SK-N-SH (cell line): ENCODE results near the gene WDR90. TPM values are rescaled to one million over a fixed set of nuclear protein-coding genes. Genes with fewer than 3 reads are reported as not detected.

Experiments used
- CTCF ChIA-PET: fragments of 300-600, 350-600 bp; formaldehyde crosslinking; extraction: SDS; loops from one replicate; lab custom pipeline; 2021; lab: Yijun Ruan, JAX
- POLR2A ChIA-PET: fragments of 350-600 bp; sonication (Branson Sonifier 250); formaldehyde crosslinking; extraction: SDS; loops from one replicate; lab custom pipeline; 2020; ENCODE audit warnings: antibody characterized with exemption, inconsistent platforms; lab: Yijun Ruan, JAX
- DNase-seq: peaks from one replicate; pipeline ENCODE4 v3.0.0; 2012
- H2AFZ ChIP-seq: fragments of 200-600 bp; sonication (generic); 2 replicates; pipeline ENCODE4 v1.8.1; 2016; ENCODE audit warnings: antibody characterized with exemption, mild to moderate bottlenecking, low read depth
- H3F3A ChIP-seq: fragments of 200-600 bp; sonication (generic); replicated peaks from 2 replicates; pipeline ENCODE3; 2016; ENCODE audit warnings: antibody characterized with exemption, mild to moderate bottlenecking; ENCODE audit not compliant: insufficient read depth
- H3K27ac ChIP-seq, 2 experiments: fragments of 200-500 bp in 1 of 2; fragments of 200-600 bp in 1 of 2; sonication (Bioruptor generic) in 1 of 2; sonication (generic), shearing (Covaris generic) in 1 of 2; 2 replicates each; pipeline versions ENCODE4 v1.5.1 to v1.6.1; 2014 to 2016; ENCODE audit warnings: low read depth in 2 of 2, inconsistent platforms in 1 of 2, low read length in 1 of 2, mild to moderate bottlenecking in 1 of 2, mixed read lengths in 1 of 2
- H3K27me3 ChIP-seq: fragments of 200-600 bp; sonication (generic), shearing (Covaris generic); 2 replicates; pipeline ENCODE4 v1.6.1; 2016; ENCODE audit warnings: mixed run types; ENCODE audit not compliant: insufficient read depth
- H3K36me3 ChIP-seq, 2 experiments: fragments of 200-500 bp in 1 of 2; fragments of 200-600 bp in 1 of 2; sonication (Bioruptor generic) in 1 of 2; sonication (generic) in 1 of 2; replicated peaks in 1 of 2; 2 replicates each; pipeline versions ENCODE3 to v1.5.1; 2014 to 2016; ENCODE audit warnings: low read length in 1 of 2, mild to moderate bottlenecking in 1 of 2; ENCODE audit not compliant: insufficient read depth in 2 of 2, control insufficient read depth in 1 of 2
- H3K4me1 ChIP-seq, 2 experiments: fragments of 200-500 bp in 1 of 2; fragments of 200-600 bp in 1 of 2; sonication (Bioruptor generic) in 1 of 2; sonication (generic), shearing (Covaris generic) in 1 of 2; 2 replicates each; pipeline versions ENCODE4 v1.5.1 to v1.6.1; 2014 to 2016; ENCODE audit warnings: low read depth in 1 of 2, low read length in 1 of 2, mixed run types in 1 of 2; ENCODE audit not compliant: insufficient read depth in 2 of 2, control insufficient read depth in 1 of 2
- H3K4me2 ChIP-seq: fragments of 200-600 bp; sonication (generic), shearing (Covaris generic); 2 replicates; pipeline ENCODE4 v1.6.1; 2017; ENCODE audit warnings: mixed run types
- H3K4me3 ChIP-seq, 2 experiments: fragments of 200-500 bp in 1 of 2; fragments of 200-600 bp in 1 of 2; sonication (Bioruptor generic) in 1 of 2; sonication (generic), shearing (Covaris generic) in 1 of 2; 2 replicates each; pipeline versions ENCODE4 v1.5.1 to v1.8.1; 2014 to 2016; ENCODE audit warnings: low read depth in 2 of 2, inconsistent platforms in 1 of 2, low read length in 1 of 2, mild to moderate bottlenecking in 1 of 2, mixed read lengths in 1 of 2, moderate library complexity in 1 of 2
- H3K79me2 ChIP-seq: fragments of 200-600 bp; sonication (generic); 2 replicates; pipeline ENCODE4 v1.8.1; 2017; ENCODE audit warnings: mild to moderate bottlenecking; ENCODE audit not compliant: insufficient read depth
- H3K9ac ChIP-seq: fragments of 200-600 bp; sonication (generic); 2 replicates; pipeline ENCODE4 v1.6.1; 2017; ENCODE audit warnings: mixed run types
- H3K9me2 ChIP-seq: fragments of 200-600 bp; sonication (generic); 2 replicates; pipeline ENCODE4 v1.6.1; 2017; ENCODE audit warnings: mixed run types
- H3K9me3 ChIP-seq: fragments of 200-600 bp; sonication (generic); 2 replicates; pipeline ENCODE4 v1.6.1; 2017; ENCODE audit warnings: mixed run types, mild to moderate bottlenecking, moderate library complexity
- H4K20me1 ChIP-seq: fragments of 200-600 bp; sonication (generic); 2 replicates; pipeline ENCODE4 v1.6.1; 2017; ENCODE audit warnings: mild to moderate bottlenecking, mixed run types; ENCODE audit not compliant: insufficient read depth
- ELF1 ChIP-seq: IDR thresholded peaks from 2 replicates; pipeline ENCODE4 v1.4.0; 2012
- EP300 ChIP-seq, 2 experiments: IDR thresholded peaks; 2 replicates each; pipeline versions ENCODE4 v1.4.0 to v1.6.1; 2012; ENCODE audit warnings: borderline replicate concordance in 1 of 2, low read depth in 1 of 2, low read length in 1 of 2
- EZH2phosphoT487 ChIP-seq: fragments of 200-600 bp; sonication (generic); IDR thresholded peaks from 2 replicates; pipeline ENCODE4 v1.6.1; 2017; ENCODE audit warnings: low read depth, mixed run types, mild to moderate bottlenecking, antibody characterized with exemption, moderate library complexity, borderline replicate concordance
- FOSL2 ChIP-seq: IDR thresholded peaks from 2 replicates; pipeline ENCODE4 v1.4.0; 2012; ENCODE audit warnings: low read depth, mild to moderate bottlenecking, moderate library complexity, borderline replicate concordance
- FOXJ3 ChIP-seq: sonication (generic); formaldehyde crosslinking; IDR thresholded peaks from 2 replicates; pipeline ENCODE4 v1.5.1; 2020; ENCODE audit warnings: mild to moderate bottlenecking, missing genetic modification reagents
- FOXM1 ChIP-seq: IDR thresholded peaks from 2 replicates; pipeline ENCODE4 v1.4.0; 2012; ENCODE audit warnings: low read depth, mild to moderate bottlenecking
- GATA2 ChIP-seq: sonication (generic); formaldehyde crosslinking; IDR thresholded peaks from 2 replicates; pipeline ENCODE4 v1.5.0; 2020; ENCODE audit warnings: mild to moderate bottlenecking, missing genetic modification reagents
- MAX ChIP-seq: IDR thresholded peaks from 2 replicates; pipeline ENCODE4 v1.4.0; 2012; ENCODE audit warnings: low read depth
- MXI1 ChIP-seq: IDR thresholded peaks from 2 replicates; pipeline ENCODE4 v1.6.1; 2012; ENCODE audit warnings: mild to moderate bottlenecking, low read depth, low read length, improper control_type of control experiment
- POLR2AphosphoS5 ChIP-seq: IDR thresholded peaks from 2 replicates; pipeline ENCODE4 v1.6.1; 2012; ENCODE audit warnings: low read depth, low read length
- RAD21 ChIP-seq: IDR thresholded peaks from 2 replicates; pipeline ENCODE4 v1.6.1; 2012; ENCODE audit warnings: mild to moderate bottlenecking, low read length
- RFX5 ChIP-seq: IDR thresholded peaks from 2 replicates; pipeline ENCODE4 v1.6.1; 2012; ENCODE audit warnings: mild to moderate bottlenecking, improper control_type of control experiment, low read length
- TCF12 ChIP-seq: IDR thresholded peaks from 2 replicates; pipeline ENCODE4 v1.4.0; 2012
- USF2 ChIP-seq: fragments of 150-350 bp; IDR thresholded peaks from 2 replicates; pipeline ENCODE4 v1.6.1; 2017; ENCODE audit warnings: antibody characterized with exemption, low read length, low read depth, borderline replicate concordance
- YY1 ChIP-seq: IDR thresholded peaks from 2 replicates; pipeline ENCODE4 v1.4.0; 2012; ENCODE audit warnings: low read depth, mild to moderate bottlenecking
- WGBS: methylation state at CpG from one replicate; pipeline ENCODE4 v1.1.6; 2017; ENCODE audit warnings: low lambda C conversion rate; 5-methylcytosine and 5-hydroxymethylcytosine counted together
- polyA plus RNA-seq, 3 experiments: library from polyadenylated mRNA; depleted of rRNA; stranded (reverse); fragments of >200 nt; gene quantifications; 2 replicates each; pipeline ENCODE4 v1.2.3, GENCODE V29; 2012
- TF ChIP-seq, protein P1 (sequence below): fragments of 200-600 bp; sonication (generic); IDR thresholded peaks from 2 replicates; pipeline ENCODE4 v1.6.1; 2017; ENCODE audit warnings: antibody characterized with exemption, mild to moderate bottlenecking, moderate library complexity
- TF ChIP-seq, protein P2 (sequence below): IDR thresholded peaks from 2 replicates; pipeline ENCODE4 v1.4.0; 2012; ENCODE audit warnings: low read depth, borderline replicate concordance

WDR90 gene
- polyA plus RNA-seq, 1 of the 3 experiments (the other 2 are of a cell fraction) = 32.0 TPM

- ChIA-PET CTCF (interaction anchor here (0.7 to 6.7 kb wide), 13 partner anchors 10 to 88 kb away, joined by 3 to 92 read pairs (median 5); partner anchors contain the start of genes MCRIP2, RHBDL1, STUB1 and WDR24), POLR2A (interaction anchor here (1.0 to 1.5 kb wide), 5 partner anchors 8 to 71 kb away, joined by 3 to 13 read pairs (median 4); partner anchors contain the start of genes METRN, METTL26 and STUB1)
- WGBS = 49% methylated on average over 5 of the region's 6 CpGs
- Histone ChIP-seq H2AFZ (0 out of 2 replicates have a peak overlapping the region, but pooled peaks have one; percentile 37), H3K27ac (peak overlapping the region; percentile 45 to 96), H3F3A (no peaks in the 10 kb centered on the region), H3K79me2 (no peaks in the 10 kb centered on the region), H3K4me1 (peaks cover 3 to 35% of the 10 kb centered on the region in 2 experiments; a peak in 3 of 4 replicates), H3K27me3 (no peaks in the 10 kb centered on the region), H3K4me3 (peak overlapping the region in 1 of 2 experiments; percentile 40; a peak in 2 of 4 replicates), H3K36me3 (peaks cover 0 to 49% of the 10 kb centered on the region in 2 experiments), H4K20me1 (no peaks in the 10 kb centered on the region), H3K9me2 (no peaks in the 10 kb centered on the region), H3K4me2 (peak overlapping the region; percentile 63; the same call in 1 of the 2 replicates), H3K9me3 (no peaks in the 10 kb centered on the region), H3K9ac (no peak overlapping the region)
- no peak for DNase-seq
- TF ChIP-seq FOXJ3 (no peak), POLR2AphosphoS5 (no peak), GATA2 (CRISPR knock-in tag) (no peak), MXI1 (no peak), FOXM1 (no peak), FOSL2 (no peak), RFX5 (no peak), EZH2phosphoT487 (no peak), YY1 (no peak), RAD21 (no peak), TCF12 (no peak), USF2 (no peak)
- TF ChIP-seq, protein P1, sequence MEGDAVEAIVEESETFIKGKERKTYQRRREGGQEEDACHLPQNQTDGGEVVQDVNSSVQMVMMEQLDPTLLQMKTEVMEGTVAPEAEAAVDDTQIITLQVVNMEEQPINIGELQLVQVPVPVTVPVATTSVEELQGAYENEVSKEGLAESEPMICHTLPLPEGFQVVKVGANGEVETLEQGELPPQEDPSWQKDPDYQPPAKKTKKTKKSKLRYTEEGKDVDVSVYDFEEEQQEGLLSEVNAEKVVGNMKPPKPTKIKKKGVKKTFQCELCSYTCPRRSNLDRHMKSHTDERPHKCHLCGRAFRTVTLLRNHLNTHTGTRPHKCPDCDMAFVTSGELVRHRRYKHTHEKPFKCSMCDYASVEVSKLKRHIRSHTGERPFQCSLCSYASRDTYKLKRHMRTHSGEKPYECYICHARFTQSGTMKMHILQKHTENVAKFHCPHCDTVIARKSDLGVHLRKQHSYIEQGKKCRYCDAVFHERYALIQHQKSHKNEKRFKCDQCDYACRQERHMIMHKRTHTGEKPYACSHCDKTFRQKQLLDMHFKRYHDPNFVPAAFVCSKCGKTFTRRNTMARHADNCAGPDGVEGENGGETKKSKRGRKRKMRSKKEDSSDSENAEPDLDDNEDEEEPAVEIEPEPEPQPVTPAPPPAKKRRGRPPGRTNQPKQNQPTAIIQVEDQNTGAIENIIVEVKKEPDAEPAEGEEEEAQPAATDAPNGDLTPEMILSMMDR = no peak
Measured at GRCh38 chr16:660132-660458, 10.9 kb downstream of the WDR90 start.

DNA sequence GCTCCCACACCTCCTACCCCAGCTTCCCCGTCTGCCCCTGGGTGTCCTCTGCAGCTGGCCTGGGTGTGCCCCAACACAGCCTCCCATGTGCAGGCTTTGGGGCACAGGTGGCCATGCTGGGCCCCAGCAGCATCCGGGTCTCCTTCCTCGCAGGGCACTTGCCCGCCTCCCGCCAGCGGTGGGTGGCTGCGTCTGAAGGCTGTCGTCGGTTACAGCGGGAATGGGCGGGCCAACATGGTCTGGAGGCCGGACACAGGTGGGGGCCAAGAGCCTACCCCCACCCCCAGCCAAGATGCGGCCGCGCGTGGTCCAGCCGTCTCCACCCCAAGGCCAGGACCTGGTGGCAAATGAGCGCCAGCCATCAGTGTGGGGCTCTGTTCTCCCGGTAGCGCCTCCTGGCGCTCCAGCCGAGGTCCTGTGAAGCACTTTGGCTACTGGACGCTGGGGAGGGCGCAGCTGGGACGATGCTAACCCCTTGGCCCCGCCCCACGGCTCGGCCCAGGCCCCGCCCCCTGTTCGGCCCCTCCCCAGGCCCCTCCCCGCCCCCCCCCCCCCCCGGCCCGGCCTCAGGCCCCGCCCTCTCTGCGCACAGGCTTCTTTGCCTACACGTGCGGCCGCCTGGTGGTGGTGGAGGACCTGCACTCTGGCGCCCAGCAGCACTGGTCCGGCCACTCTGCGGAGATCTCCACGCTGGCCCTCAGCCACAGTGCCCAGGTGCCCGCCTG lies 11.5 kb downstream of the WDR90 start:
- Histone ChIP-seq H4K20me1 (no peaks in the 10 kb centered on the region), H3K27me3 (no peaks in the 10 kb centered on the region), H3K9me2 (no peaks in the 10 kb centered on the region), H3K79me2 (no peaks in the 10 kb centered on the region), H3K27ac (peak overlapping the region; percentile 45 to 96), H2AFZ (0 out of 2 replicates have a peak overlapping the region, but pooled peaks have one; percentile 37), H3K4me3 (peak overlapping the region in 1 of 2 experiments; percentile 40; a peak in 2 of 4 replicates), H3K4me2 (peak overlapping the region; percentile 63; the same call in 1 of the 2 replicates), H3K9me3 (no peaks in the 10 kb centered on the region), H3K36me3 (peaks cover 0 to 44% of the 10 kb centered on the region in 2 experiments), H3K4me1 (peaks cover 3 to 35% of the 10 kb centered on the region in 2 experiments; a peak in 3 of 4 replicates), H3F3A (no peaks in the 10 kb centered on the region), H3K9ac (no peak overlapping the region)
- 36% methylated on average over 11 of the region's 43 CpGs for WGBS
- ChIA-PET POLR2A (interaction anchor here (0.9 to 1.5 kb wide), 7 partner anchors 9 to 72 kb away, joined by 3 to 13 read pairs (median 4); partner anchors contain the start of genes ANTKMT, METRN, METTL26 and STUB1), CTCF (interaction anchor here (0.7 to 6.7 kb wide), 17 partner anchors 9 to 269 kb away, joined by 3 to 92 read pairs (median 4); partner anchors contain the start of genes JMJD8, MCRIP2, METRN and RHBDL1)
- DNase-seq = peak; percentile 98
- no peak; a peak in 1 of 4 replicates for TF ChIP-seq EP300 (IDR thresholded peaks at IDR 0.05; ENCODE audit: borderline replicate concordance in 1 of 2, low read depth in 1 of 2, low read length in 1 of 2)
- TF ChIP-seq, protein P2, sequence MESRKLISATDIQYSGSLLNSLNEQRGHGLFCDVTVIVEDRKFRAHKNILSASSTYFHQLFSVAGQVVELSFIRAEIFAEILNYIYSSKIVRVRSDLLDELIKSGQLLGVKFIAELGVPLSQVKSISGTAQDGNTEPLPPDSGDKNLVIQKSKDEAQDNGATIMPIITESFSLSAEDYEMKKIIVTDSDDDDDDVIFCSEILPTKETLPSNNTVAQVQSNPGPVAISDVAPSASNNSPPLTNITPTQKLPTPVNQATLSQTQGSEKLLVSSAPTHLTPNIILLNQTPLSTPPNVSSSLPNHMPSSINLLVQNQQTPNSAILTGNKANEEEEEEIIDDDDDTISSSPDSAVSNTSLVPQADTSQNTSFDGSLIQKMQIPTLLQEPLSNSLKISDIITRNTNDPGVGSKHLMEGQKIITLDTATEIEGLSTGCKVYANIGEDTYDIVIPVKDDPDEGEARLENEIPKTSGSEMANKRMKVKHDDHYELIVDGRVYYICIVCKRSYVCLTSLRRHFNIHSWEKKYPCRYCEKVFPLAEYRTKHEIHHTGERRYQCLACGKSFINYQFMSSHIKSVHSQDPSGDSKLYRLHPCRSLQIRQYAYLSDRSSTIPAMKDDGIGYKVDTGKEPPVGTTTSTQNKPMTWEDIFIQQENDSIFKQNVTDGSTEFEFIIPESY = no peak
- TF ChIP-seq MXI1 = peak; percentile 68
- peak; percentile 82; the same call in 1 of the 2 replicates for TF ChIP-seq MAX
- TF ChIP-seq USF2 = no peak
- no peak for TF ChIP-seq ELF1
- peak; percentile 26; the same call in 1 of the 2 replicates for TF ChIP-seq POLR2AphosphoS5
